AML-193 (cell line): ENCODE data around the gene MAP6.
A peak's percentile ranks its signal among the peaks of the same experiment; 100 is the strongest.
"Not testable (repeated sequence)": the region's sequence is repeated elsewhere in the genome, so short reads cannot be mapped to it uniquely, and the experiment has no call there.

ENCODE experiments used
- DNase-seq, 2 experiments: peaks; one replicate each; lab custom pipeline; 2025; lab: John Stamatoyannopoulos, UW

Gene MAP6

GRCh38 chr11:75668451-75669297 is at the start of gene MAP6:
Gene MAP6 (minus strand): TSS chr11:75669038. CDS start chr11:75668369, 669 bp downstream.
- DNase-seq = no peak

GRCh38 chr11:75717608-75718418 is 49.0 kb upstream of the MAP6 start, which contains the start of gene MOGAT2:
Gene MOGAT2 (plus strand): TSS chr11:75717838. CDS start chr11:75717889, 51 bp downstream.
- no peak for DNase-seq

GRCh38 chr11:75716659-75717058 is 47.8 kb upstream of the MAP6 start:
- no peak for DNase-seq

DNA sequence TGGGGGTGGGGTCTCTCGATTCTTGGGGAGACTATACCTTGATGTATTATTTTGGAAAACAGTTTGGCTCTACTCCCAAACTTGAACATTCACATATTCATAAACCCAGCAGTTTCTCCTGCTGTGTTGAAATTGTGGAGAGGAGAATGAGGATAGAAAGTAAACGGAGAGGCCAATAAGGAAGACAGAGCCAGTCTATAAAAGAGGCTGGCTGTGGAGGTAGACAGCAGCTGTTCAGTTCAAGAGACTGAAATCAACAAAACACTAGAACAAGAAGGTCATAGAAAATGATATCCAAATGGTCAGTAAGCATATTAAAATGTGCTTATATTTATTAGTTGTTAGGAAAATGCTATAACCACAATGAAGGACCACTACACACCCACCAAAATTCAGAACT is 46.9 kb upstream of the MAP6 start:
- DNase-seq = no peak

GRCh38 chr11:75714211-75714610 is 45.4 kb upstream of the MAP6 start:
- no peak for DNase-seq

DNA sequence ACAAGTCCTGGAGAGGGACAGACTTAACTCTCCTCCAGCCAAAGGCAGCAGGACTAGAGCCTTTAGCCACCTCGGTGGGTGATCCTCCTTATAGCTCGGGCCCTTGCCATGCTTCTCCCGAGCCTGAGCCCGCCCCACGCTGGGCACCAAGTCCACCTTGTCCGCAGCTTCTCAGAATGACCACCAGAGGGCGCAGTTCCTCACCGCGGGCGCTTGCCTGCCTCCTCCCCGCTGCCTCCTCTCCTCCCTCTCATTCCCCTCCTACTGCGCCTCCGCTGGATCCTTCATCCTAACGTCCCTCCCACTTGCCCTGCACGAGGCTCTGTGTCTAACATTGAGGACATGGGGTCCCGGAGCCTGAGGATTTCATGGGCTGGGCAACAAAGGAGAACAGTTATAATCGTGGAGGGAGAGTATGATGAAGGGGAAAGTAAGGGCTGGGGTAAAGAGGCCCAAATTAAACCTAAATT is 37.5 kb upstream of the MAP6 start:
- DNase-seq = peak; percentile 57 to 61

GRCh38 chr11:75705541-75705940 is 36.7 kb upstream of the MAP6 start:
- no peak for DNase-seq

- DNase-seq = no peak
These were observed 34.9 kb upstream of the MAP6 start for GRCh38 chr11:75703695-75704237.

- no peak for DNase-seq
These were observed 32.1 kb upstream of the MAP6 start for GRCh38 chr11:75700940-75701339.

DNA sequence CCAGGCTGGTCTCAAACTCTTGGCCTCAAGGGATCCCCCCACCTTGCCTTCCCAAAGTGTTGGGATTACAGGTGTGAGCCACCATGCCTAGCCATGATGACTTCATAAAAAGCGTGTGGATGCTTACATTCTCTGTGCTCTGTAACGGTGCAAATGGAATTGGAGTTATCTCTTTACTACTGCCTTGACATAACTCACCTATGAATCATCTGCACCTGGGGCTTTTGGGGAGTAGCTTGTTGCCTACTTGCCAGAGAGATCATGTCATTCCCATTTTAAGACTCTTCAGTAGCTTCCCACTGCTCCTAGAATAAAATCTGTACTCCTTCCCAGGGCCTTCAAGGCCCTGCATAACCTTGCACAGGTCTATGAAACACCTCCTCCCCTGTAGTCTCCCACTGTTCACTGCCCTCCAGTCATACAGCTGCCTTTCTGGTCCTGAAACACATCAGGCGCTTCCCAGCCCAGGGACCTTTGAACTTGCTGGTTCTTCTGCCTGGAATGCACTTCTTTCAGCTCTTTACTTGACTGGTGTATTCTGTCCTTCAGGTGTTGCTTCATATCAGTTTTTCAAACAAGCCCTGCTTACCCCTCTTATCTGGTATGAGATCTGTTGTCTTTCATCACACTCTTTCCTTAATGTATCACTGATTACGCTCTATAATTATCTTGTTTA is 29.2 kb upstream of the MAP6 start:
- DNase-seq = no peak

- no peak for DNase-seq
These were observed 23.0 kb upstream of the MAP6 start for GRCh38 chr11:75691804-75692203.

DNA sequence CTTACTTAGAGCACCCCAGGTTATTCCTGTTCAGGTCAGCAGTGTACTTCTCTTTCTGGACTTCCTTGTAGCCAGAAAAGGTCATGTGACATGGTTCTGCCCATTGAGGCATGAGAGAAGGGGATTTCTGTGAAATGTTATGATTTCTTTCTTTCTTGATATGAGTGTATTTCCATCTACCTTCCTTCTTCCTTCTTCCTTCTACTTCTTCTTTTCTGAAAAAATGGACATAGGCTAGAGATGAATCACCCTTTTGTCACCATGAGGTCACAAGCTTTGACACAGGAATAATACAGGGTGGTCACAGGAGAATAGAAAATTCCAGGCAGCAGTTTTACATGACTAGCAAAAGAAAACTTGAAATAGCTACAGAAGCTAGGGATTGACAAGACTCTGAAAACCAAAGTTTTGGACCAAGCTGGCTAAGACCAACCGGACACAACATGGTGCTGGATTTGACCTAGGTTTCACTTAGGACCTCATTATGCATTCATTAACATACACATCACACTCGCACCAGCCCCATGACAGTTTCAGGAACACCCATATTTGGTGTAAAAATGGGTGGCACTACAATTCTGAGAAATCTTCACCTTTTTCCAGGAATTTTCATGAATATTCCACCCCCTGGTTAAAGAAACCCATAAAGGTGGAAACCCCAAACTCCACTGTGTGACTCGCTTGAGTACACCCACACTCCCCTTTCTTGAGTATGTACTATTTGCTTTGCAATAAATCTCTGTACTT is 21.2 kb upstream of the MAP6 start:
- no peak for DNase-seq

DNA sequence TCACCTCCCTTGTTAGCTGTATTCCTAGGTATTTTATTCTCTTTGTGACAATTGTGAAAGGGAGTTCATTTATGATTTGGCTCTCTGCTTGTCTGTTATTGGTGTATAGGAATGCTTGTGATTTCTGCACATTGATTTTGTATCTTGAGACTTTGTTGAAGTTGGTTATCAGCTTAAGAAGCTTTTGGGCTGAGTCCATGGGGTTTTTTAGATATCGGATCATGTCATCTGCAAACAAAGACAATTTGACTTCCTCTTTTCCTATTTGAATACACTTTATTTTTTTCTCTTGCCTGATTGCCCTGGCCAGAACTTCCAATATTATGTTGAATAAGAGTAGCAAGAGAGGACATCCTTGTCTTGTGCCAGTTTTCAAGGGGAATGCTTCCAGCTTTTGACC is 15.0 kb upstream of the MAP6 start:
- DNase-seq = not testable (repeated sequence)

DNA sequence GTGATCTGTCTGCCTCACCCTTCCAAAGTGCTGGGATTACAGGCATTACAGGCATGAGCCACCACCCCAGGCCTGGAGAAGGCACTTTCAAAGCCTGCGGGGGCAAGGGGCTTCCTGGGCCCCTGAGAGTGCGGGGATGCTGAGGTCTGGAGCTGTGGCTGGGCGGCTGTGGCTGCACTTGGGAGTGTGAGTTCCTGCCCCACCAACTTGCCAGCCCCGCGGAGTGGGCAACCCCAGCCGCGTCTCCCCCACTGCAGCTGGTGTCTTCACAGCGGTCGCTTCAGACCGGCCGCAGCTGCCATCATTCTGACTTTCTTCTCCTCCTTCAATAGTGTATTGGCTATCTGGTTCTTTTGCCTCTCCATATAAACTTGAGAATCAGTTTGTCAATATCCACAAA is 10.7 kb upstream of the MAP6 start:
- DNase-seq = no peak

GRCh38 chr11:75678620-75679259 is 9.9 kb upstream of the MAP6 start:
- no peak for DNase-seq

DNA sequence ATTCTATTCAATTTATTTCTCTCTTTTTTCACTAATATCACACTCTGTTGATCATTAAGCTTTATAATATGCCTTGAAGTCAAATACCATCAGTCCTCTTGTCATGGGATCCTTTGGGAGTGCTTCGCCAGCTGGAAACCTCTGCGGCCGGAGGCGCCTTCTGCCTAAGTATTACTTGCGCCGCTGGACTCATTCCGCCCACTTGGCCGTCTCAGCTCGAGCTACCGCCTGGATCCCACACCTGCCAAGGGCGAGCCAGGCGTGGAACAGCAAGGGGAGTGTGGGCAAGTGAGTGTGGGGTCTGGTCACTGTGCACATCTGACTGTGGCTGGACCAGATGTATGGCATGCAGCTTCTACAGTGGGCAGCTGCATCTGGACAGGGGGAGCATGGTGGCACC is 9.1 kb upstream of the MAP6 start:
- DNase-seq = no peak

GRCh38 chr11:75677275-75677674 is 8.4 kb upstream of the MAP6 start:
- DNase-seq = no peak

GRCh38 chr11:75673977-75674582 is 5.2 kb upstream of the MAP6 start:
- DNase-seq = no peak

DNA sequence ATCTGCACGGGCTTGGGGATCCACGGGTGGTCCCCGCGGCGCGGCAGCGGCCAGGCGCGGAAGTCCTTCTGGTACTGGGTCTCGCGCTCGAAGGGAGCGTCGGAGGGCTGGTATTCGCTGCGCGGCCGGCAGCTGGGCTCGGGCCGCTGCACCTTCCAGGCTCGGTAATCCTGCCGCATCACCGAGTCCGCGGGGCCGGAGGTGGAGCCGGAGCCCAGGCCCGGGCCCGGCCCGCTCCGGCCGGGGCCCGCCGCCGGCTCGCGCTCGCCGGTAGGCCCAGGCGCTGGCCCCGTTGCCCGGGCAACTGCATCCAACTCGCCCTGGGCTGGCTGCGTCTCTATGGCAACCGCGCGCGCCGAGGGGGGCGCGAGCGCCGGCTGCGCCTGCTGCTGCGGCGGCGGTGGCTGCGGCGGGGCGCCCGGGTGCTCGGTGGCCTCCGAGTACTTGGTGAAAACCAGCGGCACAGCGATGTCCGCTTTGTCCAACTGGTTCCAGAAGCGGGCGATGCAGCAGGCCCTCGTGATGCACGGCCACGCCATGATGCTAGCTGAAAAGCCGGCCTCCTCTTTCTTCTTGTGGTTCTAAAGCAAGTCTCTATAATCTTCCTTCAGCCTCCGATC is 897 bp downstream of the MAP6 start:
- DNase-seq = no peak

- no peak for DNase-seq
These were observed 1.5 kb downstream of the MAP6 start for GRCh38 chr11:75667255-75667830.
